Psoas muscle (tissue), 8 donors: ENCODE results near the gene NUMB. TPM values are rescaled to one million over a fixed set of nuclear protein-coding genes. Genes with fewer than 3 reads are reported as not detected.

Experiments used
- ATAC-seq, 4 donors: fragments of 200-7000 bp; cut with Tn5 transposase; one replicate each; pipeline ENCODE4 v1.9.1; 2020; ENCODE audit warnings: moderate library complexity in 3 of 4, mild to moderate bottlenecking in 2 of 4
- DNase-seq, 2 donors: peaks; one replicate each; pipeline ENCODE4 v3.0.0-alpha.2; 2020
- H3K27ac ChIP-seq: fragments of 200-600 bp; one replicate; pipeline ENCODE4 v1.8.0; 2022
- H3K27me3 ChIP-seq, 3 donors: fragments of 200-600 bp in 1 of 3; one replicate each; pipeline versions ENCODE4 v1.6.1 to v1.8.0; 2013 to 2022; ENCODE audit warnings: low read length in 2 of 3, mild to moderate bottlenecking in 2 of 3, moderate library complexity in 1 of 3; ENCODE audit not compliant: insufficient read depth in 3 of 3
- H3K36me3 ChIP-seq, 2 donors: fragments of 200-600 bp in 1 of 2; one replicate each; pipeline versions ENCODE4 v1.6.1 to v1.8.0; 2013 to 2022; ENCODE audit warnings: low read depth in 1 of 2, mild to moderate bottlenecking in 1 of 2, moderate library complexity in 1 of 2; ENCODE audit not compliant: insufficient read depth in 1 of 2
- H3K4me1 ChIP-seq: fragments of 200-600 bp; one replicate; pipeline ENCODE4 v1.8.0; 2022
- H3K4me3 ChIP-seq: fragments of 200-600 bp; one replicate; pipeline ENCODE4 v1.8.0; 2022; ENCODE audit warnings: mild to moderate bottlenecking
- H3K9me3 ChIP-seq: fragments of 200-600 bp; one replicate; pipeline ENCODE4 v1.8.0; 2022
- WGBS, 3 donors: extraction: QIAGEN DNeasy Blood & Tissue Kit; methylation state at CpG; one replicate each; pipeline versions ENCODE4 v1.1.6 to v1.1.7; 2013; 5-methylcytosine and 5-hydroxymethylcytosine counted together
- intact Hi-C, 2 donors: fragments of 100-400 bp; cut with DNase I; formaldehyde crosslinking; loops; one replicate each; pipeline versions ENCODE4 v1.11.0 to v1.14.2; 2022
- polyA plus RNA-seq, 3 donors: library from polyadenylated mRNA; stranded (reverse); fragments of 200-250 nt; gene quantifications; one replicate each; pipeline ENCODE4 v1.2.3, GENCODE V29; 2013
- total RNA-seq, 4 donors: library from RNA; stranded (reverse); fragmentation: NEBNext Ultra II Directional in 2 of 4; extraction: Animal tissue kit (Norgen Biotek cat#: 25700) in 2 of 4; gene quantifications; one replicate each; pipeline versions ENCODE4 v1.2.1 to v1.2.4, GENCODE V29; 2021 to 2023
- TF ChIP-seq, protein P1 (sequence below): fragments of 200-600 bp; IDR thresholded peaks from one replicate; pipeline ENCODE4 v1.8.0; 2022; ENCODE audit warnings: antibody characterized with exemption
- donor health status: healthy with polysubstance abuse.
- donor health status: DM: no; HTN: no; CAD: no; lungs with moderate emphysema.
- donor health status: Bipolar disorder and iron deficiency.
- donor health status: healthy.
- donor health status: DM: yes; HTN: yes; CAD: no.
- donor health status: DM: no; HTN: no; CAD: no.
- donor health status: DM: no; HTN: no; CAD: no.
- donor health status: DM: yes; HTN: yes; CAD: no.

The NUMB gene
- total and polyA plus RNA-seq, 7 donors = 12.5 to 26.4 (median 24.6) TPM

DNA sequence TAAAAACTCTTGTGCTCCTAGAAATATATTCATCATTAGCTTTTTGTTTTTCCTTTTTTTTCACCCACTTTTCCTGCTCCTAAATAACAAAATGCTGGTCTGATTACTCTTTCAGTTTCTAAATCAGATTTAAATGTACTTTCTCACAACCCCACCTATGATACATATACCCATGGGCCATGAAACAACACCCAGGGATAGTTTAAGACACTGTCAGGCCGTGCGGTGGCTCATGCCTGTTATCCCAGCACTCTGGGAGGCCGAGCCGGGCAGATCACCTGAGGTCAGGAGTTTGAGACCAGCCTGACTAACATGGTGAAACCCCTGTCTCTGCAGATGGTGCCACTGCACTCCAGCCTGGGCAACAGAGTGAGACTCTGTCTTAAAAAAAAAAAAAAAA is 1.6 kb upstream of the NUMB start:
- Histone ChIP-seq H3K36me3 (no peaks in the 10 kb centered on the region), H3K27ac (no peak overlapping the region), H3K27me3 (no peaks in the 10 kb centered on the region), H3K9me3 (no peaks in the 10 kb centered on the region), H3K4me3 (no peak overlapping the region), H3K4me1 (peaks cover 48% of the 10 kb centered on the region)
- intact Hi-C loops = no loop called here
- no peak for DNase-seq
- TF ChIP-seq, protein P1, sequence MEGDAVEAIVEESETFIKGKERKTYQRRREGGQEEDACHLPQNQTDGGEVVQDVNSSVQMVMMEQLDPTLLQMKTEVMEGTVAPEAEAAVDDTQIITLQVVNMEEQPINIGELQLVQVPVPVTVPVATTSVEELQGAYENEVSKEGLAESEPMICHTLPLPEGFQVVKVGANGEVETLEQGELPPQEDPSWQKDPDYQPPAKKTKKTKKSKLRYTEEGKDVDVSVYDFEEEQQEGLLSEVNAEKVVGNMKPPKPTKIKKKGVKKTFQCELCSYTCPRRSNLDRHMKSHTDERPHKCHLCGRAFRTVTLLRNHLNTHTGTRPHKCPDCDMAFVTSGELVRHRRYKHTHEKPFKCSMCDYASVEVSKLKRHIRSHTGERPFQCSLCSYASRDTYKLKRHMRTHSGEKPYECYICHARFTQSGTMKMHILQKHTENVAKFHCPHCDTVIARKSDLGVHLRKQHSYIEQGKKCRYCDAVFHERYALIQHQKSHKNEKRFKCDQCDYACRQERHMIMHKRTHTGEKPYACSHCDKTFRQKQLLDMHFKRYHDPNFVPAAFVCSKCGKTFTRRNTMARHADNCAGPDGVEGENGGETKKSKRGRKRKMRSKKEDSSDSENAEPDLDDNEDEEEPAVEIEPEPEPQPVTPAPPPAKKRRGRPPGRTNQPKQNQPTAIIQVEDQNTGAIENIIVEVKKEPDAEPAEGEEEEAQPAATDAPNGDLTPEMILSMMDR = no peak
- ATAC-seq = no peak
- 81 to 92% (median 91%) methylated on average over 4 of the region's 4 CpGs for WGBS, 3 donors

DNA sequence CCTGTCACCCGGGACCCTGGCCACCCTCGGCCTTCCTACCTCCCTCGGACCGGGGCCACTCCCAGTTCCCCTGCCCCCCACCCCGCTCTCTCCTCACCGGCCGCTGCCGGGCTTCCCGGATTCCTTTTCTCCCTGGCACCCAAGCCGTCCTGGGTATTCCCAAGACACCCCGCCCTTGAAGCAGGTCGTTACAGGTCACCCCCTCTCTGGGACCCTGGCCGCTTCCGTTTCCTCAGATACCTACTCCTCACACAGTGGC is 493 bp downstream of the NUMB start:
- H3K4me3 ChIP-seq = peak overlapping the region; percentile 90
- TF ChIP-seq, protein P1 = no peak
- no peaks in the 10 kb centered on the region for H3K27me3 ChIP-seq
- intact Hi-C loops = no loop called here
- H3K4me1 ChIP-seq = peaks cover 44% of the 10 kb centered on the region
- no peaks in the 10 kb centered on the region for H3K9me3 ChIP-seq
- H3K36me3 ChIP-seq = no peaks in the 10 kb centered on the region
- WGBS, 3 donors = 0% methylated on average over 14 of the region's 14 CpGs
- ATAC-seq (peak; percentile 1 to 32 (median 14)), DNase-seq (no peak)
- H3K27ac ChIP-seq = peak overlapping the region; percentile 84

DNA sequence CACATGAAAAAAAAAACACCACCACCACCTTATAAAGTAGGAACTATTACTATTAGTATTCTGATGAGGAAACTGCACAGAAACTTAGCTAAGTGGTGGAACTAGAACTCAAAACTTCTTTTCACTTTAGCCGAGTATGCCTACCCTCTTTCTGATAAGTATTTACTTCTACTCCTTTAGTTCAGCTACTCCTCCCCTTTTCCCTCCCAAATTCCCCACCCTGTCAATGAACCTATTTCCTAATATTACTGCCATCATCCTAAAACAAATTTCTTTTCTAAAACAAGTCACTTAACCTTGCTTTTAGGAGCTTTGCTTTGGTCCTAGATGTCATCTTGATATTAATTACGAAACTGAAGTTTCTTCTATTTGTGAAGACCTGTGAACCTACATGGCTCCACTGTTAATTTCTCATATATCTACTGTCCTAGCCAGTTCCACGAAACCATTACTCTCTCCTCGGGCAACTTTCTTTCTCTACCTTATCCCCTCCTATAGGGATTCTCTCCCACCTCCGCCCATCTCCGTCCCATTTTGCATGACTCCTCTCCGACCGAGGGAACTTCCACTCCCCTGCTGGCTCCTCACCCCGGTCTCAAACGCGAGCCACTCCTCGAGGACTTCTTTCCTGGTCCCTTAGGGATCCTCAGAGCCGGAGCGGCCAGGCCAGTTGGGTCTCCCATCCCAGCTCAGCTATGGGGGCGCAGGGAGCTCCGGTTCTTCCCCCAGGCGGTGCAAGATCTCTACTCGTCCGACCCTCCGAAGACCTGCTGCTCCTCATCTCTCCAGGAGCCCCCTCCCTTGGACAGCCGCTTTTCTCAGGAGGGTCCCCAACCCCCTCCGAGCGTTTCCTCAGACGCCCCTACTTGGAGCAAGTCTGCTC is 1.1 kb downstream of the NUMB start:
- intact Hi-C loops = no loop called here
- no peaks in the 10 kb centered on the region for H3K27me3 ChIP-seq
- DNase-seq (peak; percentile 25 to 60), ATAC-seq (peak in 1 of 4 donors; percentile 21)
- H3K4me1 ChIP-seq = peaks cover 44% of the 10 kb centered on the region
- WGBS, 3 donors = 3 to 5% (median 4%) methylated on average over 24 of the region's 24 CpGs
- TF ChIP-seq, protein P1 = no peak
- no peaks in the 10 kb centered on the region for H3K36me3 ChIP-seq
- H3K4me3 ChIP-seq = peak overlapping the region; percentile 90
- peak overlapping the region; percentile 84 for H3K27ac ChIP-seq
- no peaks in the 10 kb centered on the region for H3K9me3 ChIP-seq

DNA sequence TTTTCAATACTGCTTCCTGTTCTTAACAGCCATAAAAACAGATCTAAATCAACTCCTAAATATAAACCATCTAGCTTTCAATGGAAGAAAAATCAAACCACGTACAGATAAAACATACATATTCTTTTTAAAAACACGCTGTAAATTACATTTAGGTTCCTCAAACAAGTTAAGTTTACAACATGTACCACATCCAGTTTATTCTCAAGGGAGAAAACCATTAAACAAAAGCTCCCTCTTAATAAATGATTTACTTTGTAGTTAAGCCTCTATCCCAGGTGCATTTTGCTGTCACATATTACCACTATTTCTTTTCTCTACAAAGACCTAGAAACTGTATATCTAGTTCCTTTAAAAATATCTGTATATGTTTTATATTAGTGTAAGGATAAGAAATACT is 3.1 kb downstream of the NUMB start:
- Histone ChIP-seq H3K4me1 (peaks cover 29% of the 10 kb centered on the region), H3K4me3 (no peak overlapping the region), H3K27me3 (no peaks in the 10 kb centered on the region), H3K36me3 (no peaks in the 10 kb centered on the region), H3K27ac (no peak overlapping the region), H3K9me3 (no peaks in the 10 kb centered on the region)
- ATAC-seq (no peak), DNase-seq (no peak)
- WGBS, 3 donors = 55 to 64% (median 59%) methylated on average over 2 of the region's 2 CpGs
- intact Hi-C loops = no loop called here
- TF ChIP-seq, protein P1 = no peak
